M059J (cell line): ENCODE results near the gene SEC61A1. TPM values are rescaled to one million over a fixed set of nuclear protein-coding genes. Genes with fewer than 3 reads are reported as not detected.

Experiments
- DNase-seq: peaks from one replicate; pipeline ENCODE4 v3.0.0-alpha.2; 2012; ENCODE audit warnings: low read depth
- total RNA-seq: library from RNA; depleted of rRNA; stranded (reverse); fragments of >200 nt; shearing (Covaris generic); gene quantifications from 2 replicates; pipeline ENCODE4 v1.2.3, GENCODE V29; 2014

The SEC61A1 gene
- total RNA-seq, 1 experiment from 2014 or later = 512 TPM

- no peak for DNase-seq
Measured at GRCh38 chr3:128056258-128056657, 4.0 kb downstream of the SEC61A1 start.

GRCh38 chr3:128060473-128061381 is 8.5 kb downstream of the SEC61A1 start:
- peak; percentile 80 for DNase-seq

DNA sequence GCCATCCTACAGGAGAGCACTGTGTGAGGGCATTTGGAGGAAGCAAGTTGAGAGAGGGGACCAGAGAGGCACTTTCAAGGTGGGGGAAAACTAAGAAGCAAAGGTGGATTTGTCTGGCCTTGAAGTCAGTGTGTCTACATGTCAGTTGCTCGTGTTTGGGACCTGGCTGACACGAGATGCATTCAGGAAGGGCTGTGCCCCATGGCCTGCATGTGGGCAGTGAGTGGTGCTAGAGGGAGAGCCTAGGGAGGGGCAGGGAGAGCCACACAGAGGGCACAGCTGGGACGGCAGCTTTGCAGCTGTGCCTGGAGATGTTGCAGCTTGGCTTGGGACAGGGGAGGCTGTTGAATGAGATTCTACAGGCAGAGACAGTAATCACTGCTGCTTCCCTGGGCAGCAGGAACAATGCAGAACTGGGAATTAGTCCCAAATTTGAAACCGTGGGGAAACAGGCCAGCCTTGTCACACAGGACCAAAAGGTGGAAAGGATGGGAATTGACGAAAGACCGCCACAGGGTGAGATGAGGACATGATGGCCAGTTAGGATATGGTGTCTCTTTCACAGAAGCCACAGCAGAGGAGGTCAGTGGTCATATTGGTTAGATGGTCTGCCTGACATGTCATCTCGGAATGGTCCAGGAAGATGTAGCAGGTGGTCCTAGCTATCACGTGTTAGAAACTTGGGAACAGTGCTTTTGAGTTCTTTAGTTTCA is 10.0 kb downstream of the SEC61A1 start:
- no peak for DNase-seq

GRCh38 chr3:128063865-128064264 is 11.6 kb downstream of the SEC61A1 start:
- DNase-seq = no peak

DNA sequence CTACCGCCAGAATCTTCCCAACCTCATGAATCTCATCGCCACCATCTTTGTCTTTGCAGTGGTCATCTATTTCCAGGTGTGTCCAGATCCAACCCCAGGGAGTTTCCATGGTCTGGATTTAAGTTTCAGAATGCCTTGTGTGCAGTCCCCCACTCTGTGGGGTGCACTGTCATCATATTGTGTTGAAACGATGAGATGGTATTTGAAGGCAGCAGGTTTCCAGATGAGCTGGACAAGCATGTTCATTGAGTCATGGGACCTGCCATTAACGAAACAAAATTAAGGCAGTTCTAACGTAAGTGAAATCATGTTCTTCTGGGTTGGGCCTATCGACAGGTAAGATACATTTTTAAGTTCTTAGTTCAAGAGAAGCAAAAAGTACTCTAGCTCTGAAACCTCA is 12.7 kb downstream of the SEC61A1 start:
- no peak for DNase-seq

DNA sequence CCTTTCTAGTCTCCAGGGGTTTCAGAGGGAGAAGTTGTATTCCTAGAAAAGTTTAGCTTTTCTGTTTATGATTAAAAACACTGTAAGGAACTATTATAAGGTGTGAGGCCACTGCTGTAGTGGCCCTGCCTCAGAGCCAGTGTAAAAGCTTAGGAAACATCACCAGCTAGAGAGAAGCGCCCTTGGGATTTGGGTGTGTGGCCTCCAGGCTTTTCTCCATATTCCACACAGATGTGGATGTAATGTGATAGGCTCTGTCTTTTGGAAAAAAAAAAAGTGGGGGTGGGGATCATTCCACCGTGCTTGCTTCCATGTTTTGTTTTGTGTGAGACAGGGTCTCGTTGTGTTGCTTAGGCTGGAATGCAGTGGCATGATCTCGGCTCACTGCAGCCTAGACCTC is 13.9 kb downstream of the SEC61A1 start:
- DNase-seq = no peak

DNA sequence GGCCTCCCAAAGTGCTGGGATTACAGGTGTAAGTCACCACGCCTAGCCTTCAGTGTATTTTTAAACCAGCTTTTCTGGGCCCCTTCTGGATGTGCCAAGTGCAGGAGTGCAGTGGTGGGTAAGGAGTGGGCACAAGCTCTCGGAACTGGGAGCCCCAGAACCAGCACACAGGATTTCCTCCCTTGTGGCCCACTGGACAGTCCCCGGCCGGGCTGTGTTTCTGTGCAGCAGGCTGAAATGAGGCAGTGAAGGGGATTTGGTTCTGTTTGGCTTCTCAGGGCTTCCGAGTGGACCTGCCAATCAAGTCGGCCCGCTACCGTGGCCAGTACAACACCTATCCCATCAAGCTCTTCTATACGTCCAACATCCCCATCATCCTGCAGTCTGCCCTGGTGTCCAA is 14.4 kb downstream of the SEC61A1 start:
- DNase-seq = no peak

DNA sequence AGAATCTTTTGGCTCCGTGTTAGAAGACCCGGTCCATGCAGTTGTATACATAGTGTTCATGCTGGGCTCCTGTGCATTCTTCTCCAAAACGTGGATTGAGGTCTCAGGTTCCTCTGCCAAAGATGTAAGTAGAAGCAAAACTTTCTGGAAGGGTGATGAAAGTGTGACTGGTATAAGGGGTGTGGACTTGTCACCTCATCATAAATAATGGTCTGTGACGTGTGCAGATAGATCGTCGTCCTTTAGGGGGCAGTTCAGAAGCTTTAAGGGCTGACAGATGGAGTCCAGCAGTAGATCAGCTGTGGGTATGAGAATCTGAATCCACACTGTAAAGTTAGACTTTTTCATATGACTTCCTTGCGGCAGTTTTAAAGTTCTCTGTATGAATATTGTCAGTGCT is 15.3 kb downstream of the SEC61A1 start:
- DNase-seq = no peak

DNA sequence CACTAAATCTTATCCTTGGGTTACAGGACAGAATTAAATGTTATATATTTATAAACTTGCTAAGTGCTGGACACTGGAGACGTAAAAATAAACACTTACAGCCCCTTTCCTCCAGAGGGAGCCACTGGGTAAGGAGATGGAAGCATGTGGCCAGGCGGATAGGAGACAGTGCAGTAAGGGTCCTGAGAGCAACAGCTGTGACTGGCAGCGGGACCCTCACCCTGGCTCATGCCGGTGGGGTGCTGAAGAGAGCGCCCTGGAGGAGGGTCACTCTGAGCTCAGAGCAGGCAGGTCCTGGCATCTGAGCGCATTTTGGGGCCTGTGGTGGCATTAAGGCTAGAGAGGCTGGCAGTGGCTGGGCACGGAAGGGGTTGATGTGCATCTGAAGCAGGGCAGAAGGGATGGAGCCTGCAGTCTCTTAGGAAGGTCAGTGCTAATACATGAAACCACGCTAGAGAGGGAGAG is 16.0 kb downstream of the SEC61A1 start:
- DNase-seq = peak; percentile 64

GRCh38 chr3:128069271-128069670 is 17.0 kb downstream of the SEC61A1 start:
- no peak for DNase-seq

GRCh38 chr3:128070898-128071591 is 18.8 kb downstream of the SEC61A1 start:
- DNase-seq = no peak

DNA sequence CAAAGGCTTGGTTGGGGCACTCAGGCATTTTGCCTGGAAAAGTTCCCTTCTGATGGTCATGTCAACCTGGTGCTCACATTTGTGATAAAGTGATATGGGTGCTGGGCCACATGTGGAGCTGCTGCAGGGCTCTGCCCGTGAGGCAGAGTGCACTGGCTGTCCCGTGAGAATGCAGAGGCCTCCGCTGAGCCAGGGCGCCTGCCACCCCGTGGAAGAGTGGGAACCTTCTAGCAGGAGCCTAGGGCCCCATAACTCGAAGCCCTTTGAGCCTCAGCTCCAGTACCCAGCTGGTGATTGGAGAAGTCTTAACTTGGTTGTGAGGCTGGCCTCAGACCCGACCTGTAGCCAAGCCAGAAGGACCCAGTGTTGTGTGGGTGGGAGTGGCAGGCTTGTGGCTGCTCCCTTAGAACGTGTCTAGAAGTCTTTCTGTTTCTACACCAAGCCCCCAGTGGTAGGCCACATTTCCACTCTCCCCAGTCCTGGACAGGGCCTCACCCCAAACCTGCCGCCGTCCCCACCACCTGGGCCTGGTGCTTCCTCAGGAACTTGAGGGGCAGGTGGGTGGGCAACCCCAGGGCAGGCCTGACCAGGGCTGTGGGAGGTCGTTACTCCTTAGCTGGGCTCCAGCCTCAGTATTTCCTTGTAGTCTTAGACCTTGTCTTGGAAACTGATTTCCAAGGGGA is 19.7 kb downstream of the SEC61A1 start:
- DNase-seq = no peak

DNA sequence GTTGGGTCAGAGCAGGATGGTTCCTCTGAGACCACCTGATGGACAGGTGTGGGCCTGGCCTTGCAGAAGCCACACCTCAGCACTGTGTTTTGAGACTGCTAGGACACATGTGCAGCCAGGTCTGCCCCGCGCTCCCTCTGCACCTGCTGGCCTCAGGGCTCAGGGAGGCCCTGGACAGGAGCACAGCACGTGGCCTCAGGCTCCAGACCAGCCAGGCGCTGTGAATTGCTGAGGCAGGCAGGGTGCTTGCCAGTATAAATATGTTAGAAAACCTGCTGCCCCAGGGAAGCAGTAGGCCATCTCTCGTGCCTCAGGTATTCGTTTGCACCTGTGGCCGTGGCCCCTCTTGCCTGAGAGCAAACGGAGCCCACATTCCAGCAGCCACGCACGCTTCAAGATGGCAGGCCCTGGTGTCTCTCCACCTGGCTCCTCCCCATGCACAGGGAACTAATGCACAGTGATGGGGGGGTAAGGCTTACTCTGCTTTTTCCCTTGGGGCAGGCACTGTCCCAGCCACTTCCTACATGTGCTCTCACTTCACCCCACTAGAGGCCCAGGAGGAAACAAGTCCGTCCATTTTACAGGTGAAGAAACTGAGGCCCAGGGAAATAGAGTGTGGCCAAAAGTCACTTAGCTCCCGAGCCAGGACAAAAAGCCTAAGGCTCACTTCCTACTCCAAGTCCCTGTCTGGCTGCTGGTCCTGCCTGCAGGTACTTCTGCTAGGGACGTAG is 20.4 kb downstream of the SEC61A1 start:
- DNase-seq = no peak

DNA sequence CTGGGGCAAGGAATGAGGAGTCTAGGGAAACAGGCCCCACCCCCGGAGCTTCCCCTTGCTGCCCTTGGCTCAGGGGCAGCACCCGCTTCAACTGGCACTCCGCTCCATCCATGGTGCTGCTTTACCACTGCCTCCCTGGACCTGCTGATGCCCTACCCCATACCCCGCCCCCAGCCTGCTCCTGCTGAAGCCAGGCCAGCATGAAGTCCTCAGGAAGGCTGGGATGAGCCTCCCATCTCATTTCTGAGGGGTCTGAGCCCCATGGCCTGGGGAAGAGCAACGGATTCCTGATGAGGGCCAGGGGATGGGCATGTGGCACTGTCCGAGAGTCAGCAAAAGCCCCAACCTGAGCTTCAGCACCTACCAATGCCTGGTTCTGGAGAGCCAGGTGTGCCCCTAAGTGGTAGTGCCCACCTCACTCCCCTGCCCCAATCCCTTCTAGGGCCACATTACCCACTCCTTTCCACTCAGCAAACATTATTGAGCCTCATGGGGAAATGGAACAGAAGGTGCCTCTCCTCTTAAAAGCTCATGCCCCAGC is 21.0 kb downstream of the SEC61A1 start:
- no peak for DNase-seq

- DNase-seq = peak; percentile 35
Measured at GRCh38 chr3:128073807-128074206, 21.6 kb downstream of the SEC61A1 start.

DNA sequence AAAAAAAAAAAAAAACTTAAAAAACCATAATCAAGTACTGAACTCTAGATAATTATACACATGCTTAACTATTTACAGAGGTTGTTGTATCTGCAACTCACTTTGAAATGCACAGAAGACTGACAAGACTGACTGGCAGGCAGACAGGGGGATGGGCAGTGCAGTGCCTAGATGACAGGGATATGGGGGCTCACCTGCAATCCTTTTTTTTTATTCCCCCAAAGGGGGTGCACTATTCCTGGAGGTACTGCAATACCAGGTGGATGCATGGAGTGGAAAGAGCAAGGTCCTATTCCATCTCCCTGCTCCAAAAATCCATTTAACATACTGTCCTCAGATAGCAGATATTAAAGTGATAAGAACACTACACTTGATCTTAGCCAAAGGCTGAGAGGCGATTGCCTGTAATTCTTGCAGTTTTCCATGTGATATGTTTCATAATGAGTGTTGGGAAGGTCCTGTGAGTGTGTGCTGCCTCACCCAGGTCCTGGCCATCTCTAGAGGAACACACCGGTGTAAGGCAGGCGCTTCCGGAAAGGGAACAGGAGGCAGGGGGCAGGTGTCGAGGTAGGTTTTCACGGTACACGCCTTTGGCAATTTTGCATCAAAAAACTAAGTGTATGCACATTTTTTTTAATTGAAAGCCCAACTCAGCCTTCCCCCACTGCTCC is 22.7 kb downstream of the SEC61A1 start:
- DNase-seq = no peak

DNA sequence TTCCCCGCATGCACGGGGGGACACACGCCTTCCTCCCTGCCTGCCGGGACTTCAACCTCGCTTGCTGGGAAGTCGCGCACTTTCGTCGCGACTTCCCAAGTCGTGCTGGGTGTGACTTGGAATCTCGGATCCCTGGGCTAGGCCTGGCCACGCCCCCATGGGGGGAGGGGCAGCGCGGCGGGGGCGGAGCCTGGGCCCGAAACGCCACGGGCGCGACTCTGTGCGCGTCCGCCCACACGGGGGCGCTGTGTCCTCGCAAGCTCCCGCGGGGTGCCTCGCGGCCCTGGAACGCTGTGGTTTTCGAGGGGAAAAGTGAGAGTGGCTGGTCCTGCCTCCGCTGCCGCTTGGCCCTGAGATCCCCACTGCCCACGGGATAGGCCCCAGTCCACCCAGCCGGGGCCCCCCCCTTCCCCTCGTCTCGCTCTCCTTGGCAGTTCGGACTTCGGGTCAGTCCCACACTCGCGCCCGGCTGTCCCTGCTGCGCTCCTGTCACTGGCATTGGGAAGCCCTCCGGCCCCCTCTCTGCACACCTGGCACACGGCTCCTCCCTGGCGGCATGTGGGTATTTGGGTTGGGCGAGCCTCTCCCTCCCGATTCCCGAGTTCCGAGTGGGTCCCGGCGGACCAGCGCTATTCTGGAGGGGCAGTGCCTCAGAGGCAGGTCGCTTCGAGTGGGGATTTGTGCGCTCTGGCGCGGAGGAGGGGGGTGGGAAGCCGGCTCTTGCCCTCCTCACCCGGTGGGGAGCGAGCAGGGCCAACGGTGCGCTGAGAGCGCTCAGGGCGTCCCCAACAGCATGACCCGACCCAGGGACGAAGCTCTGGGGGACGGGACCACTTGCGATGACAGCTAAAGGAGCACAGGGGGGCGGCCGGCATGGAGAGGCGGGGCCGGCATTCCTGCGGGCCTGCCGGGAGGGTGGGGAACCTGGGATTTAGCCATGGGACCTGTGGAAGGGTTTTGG is 23.6 kb downstream of the SEC61A1 start:
- no peak for DNase-seq

- DNase-seq = no peak
Measured at GRCh38 chr3:128076483-128077201, 24.4 kb downstream of the SEC61A1 start.
